ENCODE data around the gene TEX14.
"Not testable (repeated sequence)": the region's sequence is repeated elsewhere in the genome, so short reads cannot be mapped to it uniquely, and the experiment has no call there.

Gene TEX14

GRCh38 chr17:58615768-58616659 lies 75.8 kb downstream of the TEX14 start:
- H3K27ac ChIP-seq: no peak overlapping the region
- DNase-seq (ENCODE audit: low read depth, low spot score): no peak

GRCh38 chr17:58614859-58615459 lies 76.9 kb downstream of the TEX14 start:
- no peak overlapping the region for H3K27ac ChIP-seq
- no peak for DNase-seq (ENCODE audit: low read depth, low spot score)

- no peak overlapping the region for H3K27ac ChIP-seq
- no peak for DNase-seq (ENCODE audit: low read depth, low spot score)
These were observed 80.5 kb downstream of the TEX14 start for GRCh38 chr17:58611331-58611730.

GRCh38 chr17:58606934-58607333 lies 84.9 kb downstream of the TEX14 start:
- no peak overlapping the region for H3K27ac ChIP-seq
- no peak for DNase-seq (ENCODE audit: low read depth, low spot score)

- DNase-seq (ENCODE audit: low read depth, low spot score): no peak
- H3K27ac ChIP-seq: no peak overlapping the region
These were observed 85.9 kb downstream of the TEX14 start for GRCh38 chr17:58605986-58606385.

GRCh38 chr17:58605470-58605869 lies 86.4 kb downstream of the TEX14 start:
- no peak for DNase-seq (ENCODE audit: low read depth, low spot score)

DNA sequence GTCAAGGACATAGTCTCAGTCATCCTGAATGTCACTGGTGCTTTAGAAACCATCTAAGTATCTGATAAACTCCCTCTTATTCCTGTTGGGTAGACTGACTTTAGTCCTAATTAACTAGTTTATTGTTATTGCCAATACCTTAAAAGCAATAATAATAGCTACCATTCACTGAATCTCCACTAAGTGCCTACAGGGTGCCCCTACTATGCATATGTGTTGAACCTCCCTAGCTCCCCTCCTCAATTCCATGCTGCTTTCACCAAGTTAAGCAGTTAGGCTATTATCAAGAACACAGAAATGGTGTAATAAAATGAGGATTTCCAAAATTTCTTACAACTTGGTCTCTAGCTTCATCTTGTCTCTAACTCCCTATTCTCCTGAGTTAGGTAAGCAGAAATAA lies 89.9 kb downstream of the TEX14 start:
- DNase-seq (ENCODE audit: low read depth, low spot score): no peak
- H3K27ac ChIP-seq: no peak overlapping the region

More at GRCh38 chr17:58605470-58605869, 86.4 kb downstream of the TEX14 start:
- H3K27ac ChIP-seq: no peak overlapping the region

- H3K27ac ChIP-seq: no peak overlapping the region
- DNase-seq (ENCODE audit: low read depth, low spot score): no peak
These were observed 94.5 kb downstream of the TEX14 start for GRCh38 chr17:58597371-58597770.

- DNase-seq (ENCODE audit: low read depth, low spot score): no peak
- no peak overlapping the region for H3K27ac ChIP-seq
These were observed 96.6 kb downstream of the TEX14 start for GRCh38 chr17:58595194-58595792.

DNA sequence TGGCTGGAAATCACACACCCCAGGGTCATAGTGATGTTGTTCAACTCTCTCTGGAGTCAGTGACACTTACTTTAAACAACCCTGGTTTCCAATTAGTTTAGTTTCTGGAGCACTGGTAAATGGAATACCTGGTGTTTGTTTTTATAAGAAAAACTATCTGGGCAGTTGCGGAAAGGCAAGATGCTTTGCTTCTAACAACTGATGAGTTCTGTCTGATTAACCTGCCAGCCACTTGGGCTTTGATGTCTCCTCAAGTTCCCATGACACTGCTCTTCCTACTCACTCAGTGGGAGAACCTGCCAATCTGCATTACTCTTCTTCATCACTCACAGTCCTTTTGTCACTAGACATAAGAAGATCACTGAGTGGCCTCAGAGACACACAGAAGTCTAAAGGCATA lies 98.7 kb downstream of the TEX14 start:
- DNase-seq (ENCODE audit: low read depth, low spot score): no peak
- H3K27ac ChIP-seq: no peak overlapping the region

DNA sequence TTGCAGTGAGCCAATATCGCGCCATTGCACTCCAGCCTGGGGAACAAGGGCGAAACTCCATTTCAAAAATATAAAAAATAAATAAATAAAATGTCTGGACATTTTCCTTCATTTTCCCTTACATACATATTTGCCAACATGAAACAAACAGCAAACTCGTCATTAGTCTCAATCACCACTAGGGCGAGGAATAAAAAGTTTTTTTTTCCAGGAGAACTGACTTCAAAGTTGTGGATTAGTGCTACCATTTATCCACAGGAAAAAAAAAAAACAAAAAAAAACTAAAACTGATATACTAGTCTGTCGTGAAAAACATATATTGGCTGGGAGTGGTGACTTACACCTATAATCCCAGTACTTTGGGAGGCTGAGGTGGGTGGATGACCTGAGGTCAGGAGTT lies 100.4 kb downstream of the TEX14 start:
- H3K27ac ChIP-seq: no peak overlapping the region
- DNase-seq (ENCODE audit: low read depth, low spot score): no peak

DNA sequence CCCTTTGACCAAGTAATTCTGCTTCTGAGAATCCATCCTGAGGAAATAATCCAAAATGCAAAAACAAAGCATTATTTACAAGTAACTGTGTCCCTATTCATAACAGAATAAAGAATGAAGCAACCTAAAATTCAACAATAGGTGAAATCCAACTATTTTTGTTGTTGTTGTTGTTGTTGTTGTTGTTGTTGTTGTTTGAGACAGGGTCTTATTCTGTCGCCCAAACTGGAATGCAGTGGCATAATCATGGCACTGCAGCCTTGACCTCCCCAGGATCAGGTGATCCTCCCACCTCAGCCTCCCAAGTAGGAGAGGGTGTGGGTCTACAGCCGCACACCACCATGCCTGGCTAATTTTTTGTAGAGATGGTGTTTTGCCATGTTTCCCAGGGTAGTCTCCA lies 101.5 kb downstream of the TEX14 start:
- DNase-seq (ENCODE audit: low read depth, low spot score): no peak
- H3K27ac ChIP-seq: no peak overlapping the region

DNA sequence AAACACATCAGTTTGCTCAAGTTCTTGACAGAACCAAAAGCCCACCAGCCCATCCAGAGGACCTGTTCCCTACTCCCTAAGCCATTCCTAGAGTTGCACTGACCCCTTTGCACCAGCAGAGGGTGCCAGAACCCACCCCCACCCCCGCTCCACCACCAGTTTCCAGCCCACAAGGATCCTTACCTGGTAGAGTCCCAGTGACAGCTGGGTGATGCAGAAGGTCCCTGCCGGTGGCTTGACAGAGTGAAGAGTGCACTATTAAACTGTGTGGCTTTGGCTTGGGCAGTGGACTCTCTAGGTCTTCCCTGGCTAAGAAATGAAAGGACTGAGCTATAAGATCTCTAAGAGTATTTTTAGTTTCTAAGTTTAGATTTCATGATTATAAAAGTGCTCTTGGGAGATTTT lies 104.1 kb downstream of the TEX14 start:
- DNase-seq (ENCODE audit: low read depth, low spot score): no peak
- no peak overlapping the region for H3K27ac ChIP-seq

DNA sequence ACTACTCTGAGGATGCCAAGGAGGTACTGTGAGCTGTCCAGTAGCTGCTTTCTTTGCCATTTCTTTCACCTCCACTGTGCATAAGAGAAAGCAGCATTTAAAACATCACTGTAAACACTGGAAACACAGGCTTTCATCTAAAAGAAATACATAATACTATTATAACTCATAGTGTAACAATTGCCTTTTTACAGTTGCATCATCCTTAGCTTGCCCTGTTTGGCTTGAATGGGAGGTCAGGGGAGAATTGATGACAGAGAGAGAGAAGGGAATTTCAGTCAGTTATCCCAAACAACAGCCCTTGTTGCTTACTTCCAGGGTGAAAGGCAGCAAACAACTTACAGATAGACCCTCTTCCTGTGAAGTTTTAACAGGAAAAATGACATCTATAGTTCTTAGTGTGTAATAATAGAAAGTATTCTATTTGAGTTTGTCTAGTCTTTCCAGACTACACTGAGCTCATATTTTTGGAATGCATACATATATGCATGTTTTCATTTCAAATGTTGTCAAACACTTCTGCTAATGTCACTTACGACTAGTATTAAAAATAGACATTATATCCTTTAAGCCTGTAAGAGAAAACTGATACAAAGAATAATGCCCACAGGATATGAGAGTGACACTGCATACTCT lies 105.7 kb downstream of the TEX14 start:
- DNase-seq (ENCODE audit: low read depth, low spot score): no peak
- peak overlapping the region; percentile 15 for H3K27ac ChIP-seq

GRCh38 chr17:58585554-58585953 lies 106.3 kb downstream of the TEX14 start:
- DNase-seq (ENCODE audit: low read depth, low spot score): no peak

DNA sequence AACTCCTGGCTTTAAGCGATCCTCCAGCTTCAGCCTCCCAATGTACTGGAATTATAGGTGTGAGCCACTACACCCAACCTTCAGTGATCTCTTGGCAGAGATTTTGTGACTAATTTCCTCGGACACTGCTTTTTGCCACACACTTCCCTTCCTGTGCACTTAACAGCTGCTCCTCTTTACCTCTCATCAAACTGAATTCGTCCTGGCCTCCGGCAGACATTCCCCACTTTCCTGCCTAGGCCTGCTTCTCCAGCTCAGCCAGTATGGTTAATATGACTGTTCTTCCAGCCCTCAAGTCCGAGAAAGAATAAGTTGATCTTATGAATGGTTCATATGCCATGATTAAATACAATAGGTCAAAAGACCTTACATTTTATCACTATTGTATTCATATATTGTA lies 108.4 kb downstream of the TEX14 start:
- peak overlapping the region; percentile 38 for H3K27ac ChIP-seq
- DNase-seq (ENCODE audit: low read depth, low spot score): no peak

More at GRCh38 chr17:58585554-58585953, 106.3 kb downstream of the TEX14 start:
- H3K27ac ChIP-seq: peak overlapping the region; percentile 15

DNA sequence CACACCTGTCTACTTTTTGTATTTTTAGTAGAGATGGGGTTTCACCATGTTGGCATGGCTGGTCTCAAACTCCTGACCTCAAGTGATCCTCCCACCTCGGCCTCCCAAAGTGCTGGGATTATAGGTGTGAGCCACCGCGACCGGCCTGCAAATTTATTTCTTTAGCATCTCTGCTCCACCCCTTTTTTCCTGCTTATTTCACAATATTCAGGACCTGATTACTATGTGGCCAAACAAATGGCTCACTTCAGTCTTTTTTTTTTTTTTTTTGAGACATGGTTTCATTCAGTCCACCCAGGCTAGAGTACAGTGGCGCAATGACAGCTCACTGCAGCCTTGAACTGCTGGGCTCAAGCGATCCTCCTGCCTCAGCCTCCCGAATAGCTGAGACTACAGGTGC lies 109.1 kb downstream of the TEX14 start:
- DNase-seq (ENCODE audit: low read depth, low spot score): not testable (repeated sequence)
- H3K27ac ChIP-seq: peak overlapping the region; percentile 38

DNA sequence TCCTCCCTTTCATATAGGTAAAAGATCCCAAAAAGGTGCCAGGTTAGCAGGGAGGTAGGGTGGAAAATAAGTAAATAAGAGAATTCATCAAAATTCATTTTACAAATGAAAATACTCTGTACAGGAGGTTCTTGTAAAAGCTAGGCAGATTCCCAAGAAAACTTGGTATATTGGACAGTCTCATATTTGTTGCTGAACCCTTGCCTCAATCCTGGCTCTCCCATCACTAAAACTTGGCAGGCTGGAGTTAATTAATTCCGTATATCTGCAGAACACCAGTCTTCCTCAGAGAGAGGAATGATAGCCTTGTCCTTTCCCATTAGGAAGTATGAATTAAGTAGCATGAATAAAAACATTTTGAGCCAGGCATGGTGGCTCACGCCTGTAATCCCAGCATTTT lies 111.2 kb downstream of the TEX14 start:
- no peak for DNase-seq (ENCODE audit: low read depth, low spot score)
- H3K27ac ChIP-seq: no peak overlapping the region

GRCh38 chr17:58577696-58578095 lies 114.1 kb downstream of the TEX14 start:
- DNase-seq (ENCODE audit: low read depth, low spot score): no peak
- peak overlapping the region; percentile 73 for H3K27ac ChIP-seq

GRCh38 chr17:58576679-58577367 lies 115.0 kb downstream of the TEX14 start:
- DNase-seq (ENCODE audit: low read depth, low spot score): peak; percentile 53

More at GRCh38 chr17:58576679-58577367, 115.0 kb downstream of the TEX14 start:
- peak overlapping the region; percentile 73 for H3K27ac ChIP-seq
